GM12891 (cell line): Measurements from ENCODE around the gene TM4SF18.

Experiments
- POLR2A ChIP-seq: IDR thresholded peaks from 2 replicates; pipeline ENCODE4 v1.6.1; 2011; ENCODE audit warnings: low read depth, low read length, control low read depth
- POLR2AphosphoS5 ChIP-seq: IDR thresholded peaks from 2 replicates; pipeline ENCODE4 v1.6.1; 2011; ENCODE audit warnings: low read depth, low read length, control low read depth
- SPI1 ChIP-seq: IDR thresholded peaks from 2 replicates; pipeline ENCODE4 v1.6.1; 2011; ENCODE audit warnings: low read depth, low read length, control low read depth

DNA sequence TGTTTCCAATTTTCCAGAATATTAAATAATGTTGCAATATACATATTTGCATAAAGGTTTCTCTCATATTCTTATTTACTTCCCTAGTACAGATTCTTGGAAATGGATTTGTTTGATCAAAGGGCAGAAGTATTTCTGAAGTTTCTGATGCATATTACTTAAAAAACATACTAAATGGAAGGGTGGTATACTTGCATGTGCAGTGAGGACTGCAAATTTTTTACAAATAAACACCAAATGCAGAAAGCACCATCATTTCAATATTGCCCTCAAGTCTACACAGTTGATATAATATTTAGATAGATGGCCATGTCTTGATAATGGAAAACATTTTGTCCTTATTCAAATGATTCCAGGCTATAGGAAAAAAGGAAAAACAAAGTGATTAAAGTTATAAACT lies 12.3 kb downstream of the TM4SF18 start:
- TF ChIP-seq POLR2A (no peak), POLR2AphosphoS5 (no peak), SPI1 (no peak)
